ENCODE results near the gene SHLD2.
"Not testable (repeated sequence)": the region's sequence is repeated elsewhere in the genome, so short reads cannot be mapped to it uniquely, and the experiment has no call there.

SHLD2 gene

GRCh38 chr10:87143109-87143418 is 48.1 kb downstream of the SHLD2 start:
- not testable (repeated sequence) for DNase-seq

DNA sequence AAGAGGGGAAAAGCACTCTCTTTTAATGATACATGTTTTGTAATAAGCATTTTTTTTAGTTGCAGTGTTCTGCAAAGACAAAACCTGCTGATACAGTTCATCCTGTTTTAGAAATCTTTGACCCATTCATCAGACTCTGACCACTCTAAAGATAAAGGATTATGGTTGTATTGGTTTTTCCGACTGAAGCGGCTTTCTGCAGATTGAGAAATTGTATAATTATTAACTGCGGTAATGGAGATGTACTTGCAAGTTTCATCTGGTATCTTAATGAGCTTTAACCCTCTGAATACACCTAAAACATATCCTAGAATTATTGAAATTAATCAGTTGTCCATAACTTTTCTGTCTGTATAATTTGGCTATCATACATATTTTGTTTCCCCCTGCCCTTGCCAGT is 50.6 kb downstream of the SHLD2 start:
- not testable (repeated sequence) for DNase-seq

GRCh38 chr10:87149020-87149609 is 54.1 kb downstream of the SHLD2 start:
- not testable (repeated sequence) for DNase-seq

GRCh38 chr10:87151516-87151915 is 56.5 kb downstream of the SHLD2 start:
- not testable (repeated sequence) for DNase-seq

GRCh38 chr10:87156841-87157240 is 61.8 kb downstream of the SHLD2 start:
- DNase-seq: not testable (repeated sequence)

- DNase-seq: not testable (repeated sequence)
These were observed 62.8 kb downstream of the SHLD2 start for GRCh38 chr10:87157821-87158220.

DNA sequence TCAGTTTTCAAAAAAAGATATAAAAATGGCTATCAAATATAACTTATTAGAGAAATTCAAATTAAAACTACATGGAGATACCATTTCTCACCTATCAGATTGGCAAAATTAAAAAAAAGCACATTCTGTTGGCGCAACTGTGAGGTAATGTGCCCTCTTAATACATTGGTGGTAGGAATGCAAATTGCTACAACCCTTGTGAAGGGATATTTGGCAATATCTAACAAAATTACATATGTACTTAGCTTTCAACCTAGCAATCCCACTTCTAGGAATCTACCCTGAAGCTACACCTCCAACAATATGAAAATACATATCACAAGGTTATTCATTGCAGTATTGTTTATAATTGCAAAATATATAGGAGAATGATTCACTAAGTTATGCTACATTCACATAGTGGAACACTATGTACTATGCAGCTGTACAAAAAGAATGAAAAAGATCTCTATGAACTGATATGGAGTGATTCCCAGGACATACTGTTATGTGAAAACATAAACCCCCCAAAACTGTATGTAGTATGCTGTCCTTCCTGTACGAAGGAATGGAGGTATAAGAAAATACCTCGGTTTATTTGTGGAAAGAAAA is 67.8 kb downstream of the SHLD2 start:
- DNase-seq: not testable (repeated sequence)

GRCh38 chr10:87163414-87163813 is 68.4 kb downstream of the SHLD2 start:
- DNase-seq: not testable (repeated sequence)

DNA sequence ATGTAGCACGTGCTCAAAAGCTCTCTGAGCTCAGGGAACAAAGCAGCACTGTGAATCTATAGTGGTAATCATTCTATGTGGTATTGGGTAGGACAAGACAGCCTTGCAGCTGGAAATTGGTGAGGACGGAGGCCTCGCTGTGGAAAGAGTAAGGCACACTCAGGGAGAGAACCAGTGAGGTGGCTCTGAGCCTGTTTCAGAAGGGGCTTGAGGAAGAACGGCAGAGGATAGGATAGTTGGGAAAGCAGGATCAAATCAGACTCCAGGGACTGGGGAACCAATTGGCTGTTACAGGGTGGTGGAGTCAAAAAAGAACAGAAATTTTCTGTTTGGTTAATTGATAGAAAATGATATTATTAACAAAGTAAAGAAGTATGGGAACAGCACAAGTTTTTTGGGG is 74.9 kb downstream of the SHLD2 start:
- DNase-seq: not testable (repeated sequence)

GRCh38 chr10:87170705-87171104 is 75.7 kb downstream of the SHLD2 start:
- DNase-seq: not testable (repeated sequence)

DNA sequence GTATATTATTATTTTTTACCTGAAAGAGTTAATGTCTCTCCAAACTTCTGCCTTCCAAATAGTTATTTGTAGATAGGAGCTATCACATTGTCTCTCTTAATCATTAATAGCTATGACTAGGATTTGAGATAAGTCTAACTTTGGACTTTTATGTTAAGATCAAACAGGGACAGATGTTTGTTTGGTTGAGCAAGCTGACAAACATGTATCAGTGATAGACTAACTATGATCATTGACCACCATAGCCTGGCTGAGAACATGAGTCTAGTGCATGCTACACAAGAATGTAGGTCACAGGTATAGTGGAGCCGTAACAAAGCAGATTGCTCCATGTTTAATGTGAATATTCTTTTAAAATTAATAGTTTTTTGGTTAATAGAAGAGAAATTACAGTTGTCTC is 76.7 kb downstream of the SHLD2 start:
- DNase-seq: not testable (repeated sequence)

GRCh38 chr10:87172178-87172577 is 77.2 kb downstream of the SHLD2 start:
- not testable (repeated sequence) for DNase-seq

DNA sequence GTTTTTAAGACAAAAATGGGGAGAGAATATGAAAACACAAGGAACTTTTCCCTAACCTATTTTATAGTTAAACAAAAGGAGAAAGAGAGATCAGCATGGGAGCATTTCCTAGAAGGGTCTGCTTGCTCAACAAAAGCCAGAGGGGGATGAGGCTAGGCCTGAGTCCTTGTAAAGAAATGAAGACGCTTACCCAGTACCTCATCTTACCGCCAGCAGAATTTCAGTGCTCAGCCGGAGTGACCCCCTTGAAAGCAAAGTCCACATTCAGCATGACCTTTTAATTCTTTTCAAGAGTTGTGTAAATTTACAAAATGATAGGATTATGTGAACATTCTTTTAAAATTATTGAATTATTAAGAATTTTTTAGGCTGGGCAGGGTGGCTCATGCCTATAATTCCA is 82.6 kb downstream of the SHLD2 start:
- not testable (repeated sequence) for DNase-seq

DNA sequence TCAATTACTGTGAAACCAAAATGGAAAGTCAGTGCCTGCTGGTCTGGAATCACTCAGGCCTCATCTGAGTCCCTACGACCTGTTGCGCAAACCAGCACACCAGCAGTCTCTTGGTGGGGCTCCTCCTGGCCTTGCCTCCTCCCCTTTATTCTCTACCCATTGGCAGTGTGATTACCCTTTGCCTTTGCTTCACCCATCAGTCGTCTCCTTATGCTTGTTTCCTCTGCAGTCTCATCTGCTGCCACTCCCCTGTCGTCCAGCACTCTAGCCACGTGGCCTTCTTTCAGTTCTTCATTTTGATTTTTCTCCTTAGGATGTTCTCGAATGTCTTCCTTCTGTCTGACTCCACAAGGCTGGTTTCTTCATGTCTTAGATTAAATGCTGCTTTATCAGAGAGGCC is 89.4 kb downstream of the SHLD2 start:
- not testable (repeated sequence) for DNase-seq

DNA sequence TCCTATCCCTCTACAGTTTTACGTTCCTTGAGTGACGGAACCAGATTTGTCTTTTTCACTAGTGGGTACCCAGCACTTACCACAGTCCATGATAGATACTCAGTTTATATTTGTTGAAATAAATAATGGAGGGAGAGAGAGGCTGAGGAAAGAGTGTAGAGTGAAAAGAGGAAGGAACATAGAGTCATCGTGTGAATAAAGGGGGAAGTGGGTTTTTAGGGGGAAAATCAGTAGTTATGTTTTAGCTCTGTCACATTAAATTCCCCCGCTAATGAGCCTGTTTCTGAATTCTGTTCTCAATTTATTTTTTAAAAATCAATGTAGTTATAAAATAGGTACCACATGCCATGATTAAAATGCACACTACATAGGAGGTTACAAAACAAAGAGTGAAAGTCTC is 91.0 kb downstream of the SHLD2 start:
- not testable (repeated sequence) for DNase-seq

DNA sequence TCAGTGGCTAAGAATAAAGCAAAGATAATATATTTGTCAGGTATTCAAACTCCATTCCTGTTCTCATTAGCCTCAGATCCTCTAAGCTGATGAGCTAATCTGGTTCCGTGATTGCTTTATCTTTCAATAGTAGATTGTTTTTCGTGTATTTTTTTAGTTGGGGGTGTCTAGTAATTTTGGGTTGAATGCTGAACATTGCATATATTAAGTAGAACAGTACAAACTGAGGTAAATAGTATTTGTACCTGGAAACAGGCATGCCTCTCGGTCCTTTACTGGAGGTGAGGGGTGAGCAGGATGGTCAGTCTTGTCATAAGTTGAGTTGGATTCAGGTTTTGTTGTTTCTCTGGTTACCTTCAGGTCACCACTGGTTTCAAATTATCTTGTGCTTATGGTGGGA is 92.6 kb downstream of the SHLD2 start:
- not testable (repeated sequence) for DNase-seq

GRCh38 chr10:87191841-87192240 is 96.8 kb downstream of the SHLD2 start:
- DNase-seq: not testable (repeated sequence)

DNA sequence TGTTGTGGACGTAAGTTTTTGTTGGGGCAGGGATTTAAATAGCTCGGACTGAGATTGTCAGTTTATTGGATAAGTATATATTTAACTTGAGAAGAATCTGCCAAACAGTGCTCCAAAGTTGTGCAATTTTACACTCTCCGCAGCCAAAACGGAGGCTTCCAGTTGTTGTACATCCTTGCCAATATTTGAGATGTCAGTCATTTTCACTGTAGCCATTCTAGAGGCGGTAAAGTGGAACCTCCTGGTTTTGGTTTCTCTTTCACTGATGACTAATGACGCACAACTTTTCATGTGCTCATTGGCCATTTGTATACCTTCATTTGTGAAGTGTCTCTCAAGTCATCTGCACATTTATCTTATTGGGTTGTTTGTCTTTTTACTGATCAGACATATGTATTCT is 105.9 kb downstream of the SHLD2 start:
- not testable (repeated sequence) for DNase-seq

- DNase-seq: not testable (repeated sequence)
These were observed 109.8 kb downstream of the SHLD2 start for GRCh38 chr10:87204801-87205200.

DNA sequence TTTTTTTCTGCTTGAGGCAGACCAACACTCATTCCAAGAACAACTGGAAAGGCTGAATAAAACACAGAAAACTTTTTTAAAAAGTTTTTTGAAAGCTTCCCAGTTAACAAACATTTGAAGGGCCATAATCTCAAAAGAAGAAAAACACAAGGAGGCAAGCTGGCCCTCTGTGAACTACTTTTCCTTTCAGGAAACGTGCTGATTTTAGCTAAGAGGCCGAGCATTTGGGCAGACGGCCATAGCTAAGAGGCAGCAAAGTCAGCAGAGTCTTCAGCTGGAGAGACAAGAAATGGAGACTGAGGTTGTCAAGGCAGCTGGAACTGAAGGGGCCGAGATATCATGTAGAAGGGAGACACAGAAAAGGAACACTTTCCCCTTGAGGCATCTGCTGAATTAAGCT is 111.9 kb downstream of the SHLD2 start:
- DNase-seq: not testable (repeated sequence)

DNA sequence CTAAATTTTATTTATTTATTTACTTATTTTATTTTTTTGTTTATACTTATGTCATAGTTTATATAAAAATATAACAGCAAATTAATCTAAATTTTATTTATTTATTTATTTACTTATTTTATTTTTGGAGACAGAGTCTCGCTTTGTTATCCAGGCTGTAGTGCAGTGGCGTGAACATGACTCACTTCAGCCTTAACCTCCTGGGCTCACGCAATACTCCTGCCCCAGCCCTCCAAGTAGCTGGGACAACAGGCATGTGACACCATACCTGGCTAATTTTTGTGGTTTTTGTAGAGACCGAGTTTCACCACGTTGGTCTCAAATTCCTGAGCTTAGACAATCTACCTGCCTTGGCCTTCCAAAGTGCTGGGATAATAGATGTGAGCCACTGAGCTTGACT is 115.3 kb downstream of the SHLD2 start:
- not testable (repeated sequence) for DNase-seq

- not testable (repeated sequence) for DNase-seq
These were observed 116.8 kb downstream of the SHLD2 start for GRCh38 chr10:87211848-87212247.

DNA sequence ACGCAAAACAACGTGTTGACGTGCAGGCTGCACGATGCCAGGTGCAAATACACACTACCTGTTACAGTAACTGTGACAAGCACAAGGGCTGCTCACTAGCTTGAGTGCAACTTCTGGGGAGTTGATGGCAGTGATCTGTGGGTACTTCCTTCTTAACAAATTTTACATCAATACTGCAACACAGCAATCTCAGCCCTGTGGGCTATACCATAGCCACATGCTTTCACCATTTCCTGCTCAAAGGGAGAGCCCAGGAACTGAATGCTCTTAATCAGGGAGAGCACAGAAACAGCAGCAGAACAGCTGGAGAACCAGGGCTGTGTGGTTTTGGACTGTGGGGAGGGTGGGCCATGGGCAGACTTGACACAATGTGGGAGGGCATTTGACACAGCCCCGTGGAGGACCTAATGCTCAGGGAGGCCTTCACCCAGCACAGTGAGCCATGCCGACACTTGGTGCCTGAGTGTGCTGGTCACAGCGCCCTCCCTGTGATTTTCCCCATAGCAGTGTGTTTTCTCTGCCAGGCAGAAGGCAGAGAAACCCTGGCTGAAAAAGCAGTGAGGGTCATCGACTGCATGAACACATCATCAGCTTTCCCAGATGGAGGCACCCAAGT is 118.3 kb downstream of the SHLD2 start:
- not testable (repeated sequence) for DNase-seq

DNA sequence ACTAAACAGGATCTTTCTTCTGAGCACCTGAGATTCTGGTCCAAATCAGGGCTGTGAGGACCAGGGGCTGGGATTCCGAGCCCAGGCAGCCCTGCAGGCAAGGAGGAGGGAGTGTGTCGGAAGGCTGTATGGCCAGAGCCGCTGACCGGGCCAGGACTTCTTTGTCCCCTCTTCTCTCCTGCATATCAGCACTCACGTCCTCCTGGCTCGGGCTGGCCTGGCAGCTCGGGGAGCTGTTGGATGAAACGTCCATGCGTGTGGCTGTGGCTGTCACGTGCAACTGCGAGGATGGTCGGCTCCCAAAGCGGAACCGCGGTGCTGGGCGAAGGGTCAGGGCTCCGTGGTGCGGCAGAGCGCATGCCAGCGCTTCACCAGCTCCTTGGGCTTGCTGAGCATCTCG is 118.8 kb downstream of the SHLD2 start:
- DNase-seq: not testable (repeated sequence)
